ENCODE data around the gene FMNL3.

FMNL3 gene

GRCh38 chr12:49708851-49709250, 1.6 kb upstream of the FMNL3 start:
- no peak for DNase-seq

- DNase-seq, result no peak
Observed at GRCh38 chr12:49707812-49708147, 575 bp upstream of the FMNL3 start.

GRCh38 chr12:49706351-49707127, 666 bp downstream of the FMNL3 start:
- peak; percentile 41 for DNase-seq

DNA sequence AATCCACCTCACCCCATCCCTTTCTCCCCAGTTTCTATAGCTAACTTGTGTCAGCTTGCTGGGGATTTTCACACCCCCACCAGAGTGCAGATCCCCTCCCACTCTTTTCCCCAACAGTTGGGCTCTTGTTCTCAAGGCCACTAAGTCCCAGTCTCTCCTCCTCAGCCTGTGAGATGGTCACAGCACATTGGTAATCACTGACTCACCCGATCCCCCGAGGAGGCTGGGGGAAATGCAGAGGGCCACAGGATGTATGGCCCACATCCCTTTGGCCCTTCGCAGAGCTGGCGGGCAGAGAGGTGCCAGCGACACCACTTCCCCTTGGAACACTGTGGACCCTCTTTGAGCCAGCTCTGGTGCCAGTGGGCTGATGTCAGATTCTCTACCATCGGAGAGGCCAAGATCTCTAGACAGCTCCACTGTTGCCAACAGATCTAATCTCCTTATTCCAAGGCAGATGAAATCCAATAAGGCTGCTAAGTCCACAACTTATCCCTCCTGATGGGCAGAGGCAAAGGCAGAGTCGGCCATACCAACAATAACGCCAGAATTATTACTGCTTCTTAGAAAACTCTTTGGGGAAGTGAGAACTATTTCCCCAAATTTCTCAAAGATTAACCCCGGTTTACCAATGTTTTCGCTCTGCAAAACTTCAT, 1.6 kb downstream of the FMNL3 start:
- no peak for DNase-seq

DNA sequence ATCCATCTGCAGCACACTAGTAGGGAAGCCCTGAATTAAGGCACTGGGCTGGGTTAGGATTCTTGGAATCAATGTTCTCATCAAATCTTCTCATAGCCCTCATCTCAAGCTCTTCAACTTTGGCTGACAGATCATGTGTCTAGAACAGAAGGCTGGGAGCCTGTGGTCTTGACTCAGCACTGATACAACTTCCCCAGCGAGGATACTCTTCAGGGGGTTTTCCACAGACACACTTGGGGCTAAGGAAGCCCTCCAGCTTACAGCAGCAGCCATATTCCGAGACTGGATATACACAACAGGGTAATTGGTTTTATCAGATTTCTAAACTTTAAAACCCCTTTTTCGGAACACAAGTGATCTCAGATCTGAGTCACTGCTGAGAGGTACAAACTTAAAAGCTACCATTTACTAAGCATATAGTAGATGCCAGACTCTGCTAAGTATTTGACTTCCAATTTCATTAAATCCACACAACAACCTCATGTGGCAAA, 3.5 kb downstream of the FMNL3 start:
- peak; percentile 32 for DNase-seq

GRCh38 chr12:49702676-49703215, 4.5 kb downstream of the FMNL3 start:
- no peak for DNase-seq

DNA sequence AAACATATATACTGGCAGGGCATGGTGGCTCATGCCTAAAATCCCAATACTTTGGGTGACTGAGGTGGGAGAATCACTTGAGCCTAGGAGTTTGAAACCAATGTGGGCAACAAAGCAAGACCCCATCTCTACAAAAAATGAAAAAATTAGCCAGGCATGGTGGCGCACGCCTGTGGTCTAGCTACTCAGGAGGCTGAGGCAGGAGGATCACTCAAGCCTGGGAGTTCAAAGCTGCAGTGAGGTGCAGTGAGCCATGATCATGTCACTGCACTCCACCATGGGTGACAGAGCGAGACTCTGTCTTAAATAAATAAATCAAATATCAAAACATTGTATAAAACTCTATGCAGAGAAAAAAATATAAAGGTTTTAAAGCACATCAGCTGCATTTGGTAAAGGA, 5.2 kb downstream of the FMNL3 start:
- DNase-seq, result no peak

GRCh38 chr12:49698619-49699545, 8.3 kb downstream of the FMNL3 start:
- DNase-seq, result peak; percentile 36

GRCh38 chr12:49697808-49698207, 9.4 kb downstream of the FMNL3 start:
- DNase-seq, result no peak

DNA sequence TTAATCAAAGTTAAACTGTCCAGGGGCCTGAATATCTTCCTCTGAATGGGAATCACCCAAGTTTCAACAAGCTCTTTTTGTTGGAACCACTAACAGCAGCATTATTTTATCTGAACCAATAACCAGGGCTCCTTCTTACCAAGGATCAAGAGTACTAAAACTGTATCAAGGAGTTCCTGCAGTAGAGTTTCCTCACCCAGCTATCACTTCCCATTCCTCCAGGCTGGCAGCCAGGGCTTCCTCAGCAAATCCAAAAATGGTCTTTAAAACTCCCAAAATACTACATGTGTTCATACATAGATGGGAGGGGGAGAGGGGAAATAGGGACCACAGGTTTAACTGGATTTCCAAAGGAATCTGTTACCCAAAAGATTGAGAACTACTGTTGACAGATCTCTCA, 10.5 kb downstream of the FMNL3 start:
- no peak for DNase-seq

- DNase-seq, result no peak
Observed at GRCh38 chr12:49693931-49694444, 13.2 kb downstream of the FMNL3 start.

DNA sequence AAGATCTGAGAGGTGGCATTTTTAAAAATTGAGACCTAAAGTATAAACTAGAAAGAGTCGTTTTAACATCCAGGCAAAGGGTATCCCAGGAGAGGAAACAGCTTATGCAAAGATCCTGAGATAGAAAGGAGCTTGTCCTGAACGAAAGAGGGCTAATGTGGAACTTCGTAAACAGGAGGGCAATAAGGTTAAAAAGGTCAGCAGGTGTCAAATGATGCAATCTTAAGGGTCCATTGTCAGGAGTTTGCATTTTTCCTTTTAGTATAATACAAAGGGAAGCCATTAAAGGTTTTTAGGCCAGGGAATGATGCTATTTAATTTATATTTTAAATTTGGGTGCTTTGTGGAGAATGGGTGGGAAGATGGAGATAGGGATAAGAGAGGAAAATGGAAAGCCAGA, 14.4 kb downstream of the FMNL3 start:
- DNase-seq, result no peak

- no peak for DNase-seq
Observed at GRCh38 chr12:49689785-49690184, 17.4 kb downstream of the FMNL3 start.

DNA sequence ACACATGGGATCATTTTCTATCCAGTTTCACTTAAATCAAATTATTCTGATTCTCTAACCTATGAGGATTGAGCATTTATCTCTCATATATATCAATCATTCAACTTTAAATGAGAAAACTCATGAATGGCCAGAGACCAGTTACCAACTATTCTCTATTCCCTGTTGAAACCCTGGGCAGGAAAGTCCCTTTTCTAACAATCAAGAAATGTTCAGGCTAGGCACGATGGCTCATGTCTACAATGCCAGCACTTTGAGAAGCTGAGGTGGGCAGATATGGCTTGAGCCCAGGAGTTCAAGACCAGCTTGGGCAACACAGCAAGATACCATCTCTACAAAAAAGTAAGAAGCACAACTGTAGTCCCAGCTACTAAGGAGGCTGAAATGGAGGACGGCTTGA, 18.0 kb downstream of the FMNL3 start:
- no peak for DNase-seq

DNA sequence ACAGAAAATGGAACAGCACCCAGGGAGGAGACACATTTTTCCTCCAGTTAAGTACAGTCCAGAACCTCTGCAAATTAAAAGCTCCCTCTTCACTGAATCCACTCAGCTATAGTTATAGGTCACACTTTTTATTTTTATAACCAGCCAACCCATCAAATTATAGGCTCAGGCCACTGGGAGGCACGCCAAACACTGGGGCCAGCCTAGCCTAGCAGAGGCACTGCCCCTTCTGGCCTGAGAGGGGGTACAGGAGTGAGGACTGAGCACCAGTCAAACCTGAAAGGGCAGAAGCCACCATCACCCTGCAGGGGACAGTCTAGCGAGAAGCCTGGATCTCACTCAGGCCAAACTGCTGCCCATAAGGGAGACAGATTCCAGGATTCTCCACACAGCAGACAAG, 19.3 kb downstream of the FMNL3 start:
- DNase-seq, result no peak

- DNase-seq, result no peak
Observed at GRCh38 chr12:49684310-49684854, 22.8 kb downstream of the FMNL3 start.

- no peak for DNase-seq
Observed at GRCh38 chr12:49683599-49684309, 23.5 kb downstream of the FMNL3 start.

DNA sequence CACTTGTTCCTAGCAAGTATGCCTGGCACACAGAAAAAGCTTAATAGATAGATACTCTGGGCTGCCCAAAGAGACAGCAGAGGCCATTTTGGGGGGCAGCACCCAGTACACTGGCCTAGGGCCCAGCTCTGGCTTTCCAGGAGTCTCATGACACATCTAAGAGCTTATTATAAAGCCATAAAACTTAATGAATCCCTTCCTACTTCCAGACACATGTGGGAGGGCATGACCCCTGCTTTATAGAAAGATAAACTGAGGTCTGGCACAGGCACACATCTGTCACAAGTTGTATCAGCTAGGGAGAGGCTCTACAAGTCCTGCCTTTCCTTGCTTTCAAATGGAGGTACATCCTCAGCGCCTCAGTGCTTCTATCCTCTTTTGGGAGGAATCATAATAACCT, 27.1 kb downstream of the FMNL3 start:
- no peak for DNase-seq

DNA sequence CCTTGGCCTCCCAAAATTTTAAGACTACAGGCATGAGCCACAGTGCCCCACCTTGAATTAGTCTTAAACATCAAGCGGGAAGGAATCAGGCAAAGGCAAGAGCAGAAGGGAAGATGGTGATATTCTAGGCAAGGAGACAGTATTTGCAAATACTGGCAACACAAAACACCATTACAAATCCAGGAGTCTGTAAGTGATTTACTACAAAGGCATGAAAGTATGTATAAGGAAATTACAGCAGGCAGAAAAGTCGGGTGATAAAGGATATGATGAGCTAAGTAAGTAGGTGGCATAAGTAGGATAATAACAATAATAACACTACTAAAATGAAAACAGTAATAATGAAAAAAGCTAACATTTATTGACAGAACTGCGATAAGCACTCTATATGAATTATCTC, 28.5 kb downstream of the FMNL3 start:
- DNase-seq, result no peak

GRCh38 chr12:49675137-49675536, 32.1 kb downstream of the FMNL3 start:
- no peak for DNase-seq

GRCh38 chr12:49674318-49674981, 32.8 kb downstream of the FMNL3 start:
- DNase-seq, result no peak
